ENCODE results near the gene FBXO47. TPM values are rescaled to one million over a fixed set of nuclear protein-coding genes. Genes with fewer than 3 reads are reported as not detected.

The FBXO47 gene
- total RNA-seq, 2 donors from 2014 or later, result not detected

DNA sequence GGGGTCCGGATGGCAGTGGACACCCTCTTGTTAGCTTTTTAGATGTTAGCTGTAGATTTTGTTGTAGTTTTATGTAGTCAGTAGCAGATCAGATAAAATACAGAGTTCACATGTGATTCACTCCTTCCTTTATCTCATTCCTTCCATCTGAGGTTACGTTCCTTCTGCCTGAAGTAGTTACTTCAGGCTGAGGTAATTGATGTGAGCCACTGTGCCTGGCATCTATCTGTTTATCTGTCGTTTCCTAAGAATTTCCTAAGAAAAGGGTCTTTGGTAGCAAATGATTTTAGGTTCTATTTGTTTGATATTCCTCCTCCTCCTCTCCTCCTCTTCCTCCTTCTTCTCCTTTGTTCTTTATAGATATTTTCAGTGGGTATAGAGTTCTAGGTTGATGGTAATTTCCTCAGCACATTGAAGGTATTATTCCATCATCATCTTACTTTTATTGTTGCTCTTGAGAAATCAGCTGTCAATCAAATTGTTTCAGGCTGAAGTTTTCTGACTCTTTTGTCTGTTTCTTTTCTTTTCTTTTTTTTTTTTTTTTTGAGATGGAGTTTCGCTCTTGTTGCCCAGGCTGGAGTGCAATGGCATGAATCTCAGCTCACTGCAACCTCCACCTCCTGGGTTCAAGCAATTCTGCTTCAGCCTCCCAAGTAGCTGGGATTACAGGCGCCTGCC is 29.6 kb upstream of the FBXO47 start:
- no peak for TF ChIP-seq CTCF (IDR thresholded peaks at IDR 0.05)
- no peak for TF ChIP-seq POLR2A (IDR thresholded peaks at IDR 0.05)
- Histone ChIP-seq H3K4me3 (no peak overlapping the region), H3K4me1 (no peaks in the 10 kb centered on the region), H3K27me3 (no peaks in the 10 kb centered on the region), H3K9me3 (peaks cover 0 to 6% (median 0%) of the 10 kb centered on the region in 3 donors), H3K36me3 (replicated peaks in 1 of 2; ENCODE audit: insufficient read depth in 1 of 2, low read depth in 2 of 2) (no peaks in the 10 kb centered on the region), H3K27ac (no peak overlapping the region)
- ATAC-seq (no peak), DNase-seq (no peak)
- 82 to 83% methylated on average over 5 of the region's 5 CpGs for WGBS, 2 donors
- intact Hi-C loops (cut with DNase I), result no loop called here

DNA sequence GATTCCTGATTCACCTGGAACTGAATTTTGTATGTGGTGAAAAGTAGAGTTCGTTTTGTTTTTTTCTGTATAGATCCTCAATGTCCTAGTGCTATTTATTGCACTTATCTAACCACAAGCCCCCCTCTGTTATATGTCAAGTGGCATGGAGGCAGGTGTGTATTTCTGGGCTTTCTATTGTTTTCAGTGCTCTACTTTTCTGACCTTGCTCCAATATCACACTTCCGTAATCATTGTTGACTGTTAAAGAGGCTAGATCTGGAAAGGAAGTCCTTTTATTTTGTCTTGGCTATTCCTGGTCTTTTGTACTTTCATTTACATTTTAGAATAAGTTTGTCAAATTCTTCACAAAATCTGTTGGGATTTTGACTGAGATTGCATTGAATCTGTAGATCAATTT is 26.8 kb upstream of the FBXO47 start:
- no peak overlapping the region for H3K4me3 ChIP-seq
- H3K9me3 ChIP-seq, result peaks cover 0 to 6% (median 0%) of the 10 kb centered on the region in 3 donors
- WGBS, 2 donors, result 24 to 32% methylated on average over 1 to 2 of the region's 2 CpGs
- no peak overlapping the region for H3K27ac ChIP-seq
- no peaks in the 10 kb centered on the region for H3K4me1 ChIP-seq
- TF ChIP-seq CTCF (IDR thresholded peaks at IDR 0.05), result no peak
- no peak for TF ChIP-seq POLR2A (IDR thresholded peaks at IDR 0.05)
- H3K36me3 ChIP-seq (replicated peaks in 1 of 2; ENCODE audit: insufficient read depth in 1 of 2, low read depth in 2 of 2), result no peaks in the 10 kb centered on the region
- H3K27me3 ChIP-seq, result no peaks in the 10 kb centered on the region
- no peak for ATAC-seq
- intact Hi-C loops (cut with DNase I), result no loop called here
- no peak for DNase-seq

- DNase-seq (no peak), ATAC-seq (no peak)
- H3K4me1 ChIP-seq, result no peaks in the 10 kb centered on the region
- H3K27ac ChIP-seq, result no peak overlapping the region
- TF ChIP-seq CTCF (IDR thresholded peaks at IDR 0.05) (no peak), POLR2A (IDR thresholded peaks at IDR 0.05) (no peak)
- H3K27me3 ChIP-seq, result no peaks in the 10 kb centered on the region
- 49 to 52% methylated on average over 2 of the region's 2 CpGs for WGBS, 2 donors
- intact Hi-C loops (cut with DNase I), result loop anchor here (10.0 kb wide), 2 partner anchors 170 to 250 kb away; partner anchors contain the start of gene PLXDC1
- no peaks in the 10 kb centered on the region for H3K9me3 ChIP-seq
- no peaks in the 10 kb centered on the region for H3K36me3 ChIP-seq (replicated peaks in 1 of 2; ENCODE audit: insufficient read depth in 1 of 2, low read depth in 2 of 2)
- H3K4me3 ChIP-seq, result no peak overlapping the region
Observed at GRCh38 chr17:38984666-38985065, 17.5 kb upstream of the FBXO47 start.

- Histone ChIP-seq H3K9me3 (no peaks in the 10 kb centered on the region), H3K27ac (no peak overlapping the region), H3K27me3 (no peaks in the 10 kb centered on the region), H3K4me1 (no peaks in the 10 kb centered on the region), H3K4me3 (no peak overlapping the region), H3K36me3 (replicated peaks in 1 of 2; ENCODE audit: insufficient read depth in 1 of 2, low read depth in 2 of 2) (no peaks in the 10 kb centered on the region)
- intact Hi-C loops (cut with DNase I), result loop anchor here (10.0 kb wide), 2 partner anchors 172 to 252 kb away; partner anchors contain the start of gene PLXDC1
- DNase-seq (peak; percentile 41 to 67 (median 56)), ATAC-seq (peak; percentile 62)
- TF ChIP-seq CTCF (IDR thresholded peaks at IDR 0.05) (peak; percentile 51 to 82 (median 78)), POLR2A (IDR thresholded peaks at IDR 0.05) (no peak)
- WGBS, 2 donors, result 55 to 57% methylated on average over 8 to 11 of the region's 11 CpGs
Observed at GRCh38 chr17:38982858-38983746, 15.9 kb upstream of the FBXO47 start.

Data from body of pancreas (tissue), 4 donors.